Heart left ventricle (tissue), 13 donors: Measurements from ENCODE around the gene DNM1.

Source experiments
- POLR2A ChIP-seq, 2 donors: fragments of 450-650 bp; IDR thresholded peaks; one replicate each; pipeline ENCODE4 v1.6.1; 2017; ENCODE audit warnings: antibody characterized with exemption in 2 of 2, mild to moderate bottlenecking in 2 of 2, moderate library complexity in 2 of 2
- TF ChIP-seq, protein P1 (sequence below), 12 donors: fragments of 200-600 bp; sonication (generic) in 4 of 12; IDR thresholded peaks; one replicate each; pipeline versions ENCODE4 v1.5.0 to v1.8.0; 2018 to 2022; ENCODE audit warnings: antibody characterized with exemption in 12 of 12, mild to moderate bottlenecking in 5 of 12
- donor health status: ischemic (EF 13 %, LVEDD 7.1; RV severe dilation, severe dysfunction).
- donor health status: DM: no; HTN: yes; CAD: no.
- donor health status: DM: no; HTN: no; CAD: no.
- donor health status: ischemic (EF 25% LVEDD 6.9; RV normal size, moderate dysfunction).
- donor health status: ischemic (EF 25% LVEDD 5.7; RV mildly dilated, moderate dysfunction).
- donor health status: ischemic (EF 35%, LVEDD 5.7; RV mildly dilated, moderate dysfunction).
- donor health status: nonischemic (EF 11% LVEDD 7.7; RV severe dilation, severe dysfunction).
- donor health status: DM: yes; HTN: yes; CAD: no.
- donor health status: PGD.
- donor health status: ischemic (EF 29% LVEDD 5.4; RV normal size, mild dysfunction).
- donor health status: nonischemic (EF 23%, LVEDD 6.1; RV moderate dilation, normal function).

DNA sequence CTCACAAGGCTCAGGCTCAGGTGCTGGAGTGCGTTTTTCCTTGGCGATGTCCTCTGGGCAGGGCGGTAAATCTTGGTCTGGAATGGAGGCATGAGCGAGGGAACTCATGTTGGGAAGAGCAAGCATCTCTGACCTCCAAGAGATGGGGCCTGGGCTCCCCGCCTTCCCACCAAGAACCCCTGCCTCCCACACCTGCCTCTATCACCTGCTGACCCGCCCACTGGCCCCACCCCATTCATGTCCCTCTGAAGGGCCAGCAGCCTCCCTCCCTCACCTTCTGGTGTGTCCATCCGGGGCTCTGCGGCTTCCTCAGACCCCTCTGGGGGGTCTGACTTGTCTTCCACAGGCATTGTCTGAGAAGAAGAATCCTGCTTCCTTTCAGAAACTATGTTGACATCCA is 22.7 kb upstream of the DNM1 start:
- TF ChIP-seq, protein P1, sequence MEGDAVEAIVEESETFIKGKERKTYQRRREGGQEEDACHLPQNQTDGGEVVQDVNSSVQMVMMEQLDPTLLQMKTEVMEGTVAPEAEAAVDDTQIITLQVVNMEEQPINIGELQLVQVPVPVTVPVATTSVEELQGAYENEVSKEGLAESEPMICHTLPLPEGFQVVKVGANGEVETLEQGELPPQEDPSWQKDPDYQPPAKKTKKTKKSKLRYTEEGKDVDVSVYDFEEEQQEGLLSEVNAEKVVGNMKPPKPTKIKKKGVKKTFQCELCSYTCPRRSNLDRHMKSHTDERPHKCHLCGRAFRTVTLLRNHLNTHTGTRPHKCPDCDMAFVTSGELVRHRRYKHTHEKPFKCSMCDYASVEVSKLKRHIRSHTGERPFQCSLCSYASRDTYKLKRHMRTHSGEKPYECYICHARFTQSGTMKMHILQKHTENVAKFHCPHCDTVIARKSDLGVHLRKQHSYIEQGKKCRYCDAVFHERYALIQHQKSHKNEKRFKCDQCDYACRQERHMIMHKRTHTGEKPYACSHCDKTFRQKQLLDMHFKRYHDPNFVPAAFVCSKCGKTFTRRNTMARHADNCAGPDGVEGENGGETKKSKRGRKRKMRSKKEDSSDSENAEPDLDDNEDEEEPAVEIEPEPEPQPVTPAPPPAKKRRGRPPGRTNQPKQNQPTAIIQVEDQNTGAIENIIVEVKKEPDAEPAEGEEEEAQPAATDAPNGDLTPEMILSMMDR (IDR thresholded peaks at IDR 0.05), result no peak
- TF ChIP-seq POLR2A (IDR thresholded peaks at IDR 0.05), result no peak
